Measurements from ENCODE around the gene CITED4.

DNA sequence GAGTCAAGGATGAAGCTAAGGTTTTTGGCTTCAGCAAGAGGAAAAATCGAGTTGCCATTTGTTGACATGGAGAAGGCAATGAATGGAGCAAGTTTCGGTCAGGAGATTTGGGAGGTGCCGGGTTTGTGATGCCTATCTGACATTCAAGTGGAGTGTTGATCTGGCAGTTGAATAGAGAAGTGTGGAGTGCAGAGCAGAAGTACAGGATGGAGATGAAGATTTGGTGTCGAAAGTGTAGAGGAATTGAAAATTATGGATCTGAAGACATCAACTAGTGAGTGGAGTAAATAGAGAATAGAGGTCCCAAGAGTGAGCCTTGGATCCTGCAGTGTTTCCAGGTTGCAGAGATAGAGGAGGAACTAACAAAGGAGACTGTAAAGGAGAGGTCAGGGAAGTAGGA is 25.9 kb downstream of the CITED4 start:
- TF ChIP-seq NFRKB (IDR thresholded peaks at IDR 0.05) (no peak), ELF4 (IDR thresholded peaks at IDR 0.05) (no peak), TARDBP (IDR thresholded peaks at IDR 0.05) (no peak), SP1 (IDR thresholded peaks at IDR 0.05) (no peak)

Data from HEK293T (cell line).